A673 (cell line): ENCODE measurements around the gene SRXN1.
A peak's percentile ranks its signal among the peaks of the same experiment; 100 is the strongest.

Source experiments
- CTCF ChIP-seq: fragments of 300-800, 200-600 bp; sonication (generic); conservative IDR thresholded peaks from 2 replicates; pipeline ENCODE4 v1.5.1; 2017; ENCODE audit warnings: low read depth, mild to moderate bottlenecking, antibody characterized with exemption, low read length, moderate library complexity, mixed read lengths
- EZH2 ChIP-seq: fragments of 200-600 bp; sonication (generic); IDR thresholded peaks from 2 replicates; pipeline ENCODE4 v1.6.1; 2017; ENCODE audit warnings: borderline replicate concordance, low read depth, mild to moderate bottlenecking, mixed read lengths, antibody characterized with exemption, low read length; ENCODE audit not compliant: poor library complexity, severe bottlenecking

- TF ChIP-seq CTCF = peak; percentile 98
- TF ChIP-seq EZH2 = no peak
These were observed 14.5 kb upstream of the SRXN1 start for GRCh38 chr20:667351-668034.
